OCI-LY3 (cell line): ENCODE data around the gene CCDC198.

Experiments used
- CTCF ChIP-seq: fragments of 200-600, 300-600 bp; sonication (generic); IDR thresholded peaks from 2 replicates; pipeline ENCODE4 v1.5.1; 2014; ENCODE audit warnings: antibody characterized with exemption, low read length, low read depth
- EZH2phosphoT487 ChIP-seq: fragments of 200-600 bp; shearing (Covaris generic); IDR thresholded peaks from 2 replicates; pipeline ENCODE4 v1.6.1; 2018; ENCODE audit warnings: antibody characterized with exemption, mixed run types, low read depth

GRCh38 chr14:57461777-57462320 lies 31.8 kb downstream of the CCDC198 start:
- no peak for TF ChIP-seq CTCF
- no peak for TF ChIP-seq EZH2phosphoT487
